ENCODE measurements around the gene SPTBN1.

DNA sequence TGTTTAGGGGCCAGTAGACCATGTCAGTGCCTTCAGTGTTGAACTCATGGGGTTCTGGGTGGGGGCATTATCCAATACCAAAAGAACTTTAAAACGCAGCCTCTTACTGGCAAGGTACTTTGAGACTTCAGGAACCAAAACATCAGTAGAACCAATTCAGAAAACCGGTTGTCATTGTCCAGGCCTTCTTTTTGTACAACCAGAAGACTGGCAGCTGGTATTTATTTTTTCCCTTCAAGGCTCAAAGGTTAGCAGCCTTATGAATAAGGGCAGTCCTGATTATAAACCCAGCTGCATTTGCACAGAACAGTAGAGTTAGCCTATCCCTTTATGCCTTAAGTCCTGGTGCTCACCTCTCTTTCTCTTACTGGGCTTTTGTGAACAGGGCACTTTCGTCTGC lies 153.5 kb downstream of the SPTBN1 start:
- TF ChIP-seq EZH2 (IDR thresholded peaks at IDR 0.05; ENCODE audit: insufficient read depth, poor library complexity, severe bottlenecking) (no peak), EZH2phosphoT487 (IDR thresholded peaks at IDR 0.05; ENCODE audit: insufficient read depth, low read depth) (no peak)

Measured in GM23248 (cell line).